SK-N-MC (cell line): Measurements from ENCODE around the gene CCL4.
"Not testable (repeated sequence)": the region's sequence is repeated elsewhere in the genome, so short reads cannot be mapped to it uniquely, and the experiment has no call there.

Source experiments
- DNase-seq: peaks from one replicate; pipeline ENCODE4 v3.0.0-alpha.2; 2011; ENCODE audit warnings: low read depth, low spot score
- H3K27ac ChIP-seq: fragments of 200-600 bp; sonication (generic); 2 replicates; pipeline ENCODE4 v1.5.1; 2016; ENCODE audit warnings: mixed run types
- H3K36me3 ChIP-seq: fragments of 200-600 bp; sonication (generic); 2 replicates; pipeline ENCODE4 v1.6.1; 2017; ENCODE audit warnings: antibody characterized with exemption, low read length, mixed read lengths; ENCODE audit not compliant: insufficient read depth
- H3K4me3 ChIP-seq: fragments of 200-600 bp; sonication (generic); 2 replicates; pipeline ENCODE4 v1.5.1; 2016
- H3K9ac ChIP-seq: fragments of 200-600 bp; sonication (generic); 2 replicates; pipeline ENCODE4 v1.8.0; 2017; ENCODE audit warnings: mixed run types, mixed read lengths; ENCODE audit not compliant: insufficient read length
- H3K9me3 ChIP-seq: fragments of 200-600 bp; sonication (generic); 2 replicates; pipeline ENCODE4 v1.6.1; 2017; ENCODE audit warnings: low read depth, mild to moderate bottlenecking, antibody characterized with exemption, low read length, moderate library complexity, mixed read lengths
- EZH2 ChIP-seq: fragments of 200-600 bp; sonication (generic); IDR thresholded peaks from one replicate; pipeline ENCODE4 v1.6.1; 2017; ENCODE audit warnings: antibody characterized with exemption
- FOXP2 ChIP-seq: optimal IDR thresholded peaks from 2 replicates; pipeline ENCODE3; 2011; ENCODE audit warnings: mild to moderate bottlenecking, moderate library complexity; ENCODE audit not compliant: insufficient read depth; ENCODE audit errors: extremely low read length, control extremely low read depth
- POLR2AphosphoS5 ChIP-seq: IDR thresholded peaks from 2 replicates; pipeline ENCODE4 v1.6.1; 2012; ENCODE audit warnings: mild to moderate bottlenecking, low read depth, low read length, borderline replicate concordance

CCL4 gene

DNA sequence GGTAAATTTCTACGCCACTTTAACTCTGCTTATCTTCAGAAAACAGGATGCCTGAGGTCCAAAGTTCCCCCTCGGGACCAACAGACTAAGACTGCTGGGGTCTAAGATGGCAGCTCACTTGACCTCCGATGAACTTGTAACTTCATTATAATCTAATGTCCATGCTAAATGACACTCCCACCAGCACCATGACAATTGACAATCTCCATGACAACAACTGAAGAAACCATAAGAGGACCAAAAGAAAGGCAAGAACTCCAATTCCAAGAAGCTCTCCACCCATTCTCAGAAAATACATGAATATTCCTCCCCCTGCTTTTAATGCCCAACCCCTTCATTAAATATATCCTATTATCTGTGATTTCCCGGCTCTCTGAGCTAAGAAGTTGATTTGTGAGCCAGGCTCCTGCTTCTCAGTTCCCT lies 7.5 kb downstream of the CCL4 start:
- H3K27ac ChIP-seq: no peak overlapping the region
- no peaks in the 10 kb centered on the region for H3K9me3 ChIP-seq
- H3K4me3 ChIP-seq: no peak overlapping the region
- TF ChIP-seq EZH2 (no peak), POLR2AphosphoS5 (no peak)
- no peak for DNase-seq
- no peaks in the 10 kb centered on the region for H3K36me3 ChIP-seq
- no peak overlapping the region for H3K9ac ChIP-seq

- TF ChIP-seq FOXP2: no peak
- TF ChIP-seq EZH2: no peak
- TF ChIP-seq POLR2AphosphoS5: no peak
- no peaks in the 10 kb centered on the region for H3K9me3 ChIP-seq
Measured at GRCh38 chr17:36112572-36112971, 8.9 kb downstream of the CCL4 start.

GRCh38 chr17:36113131-36113530 lies 9.5 kb downstream of the CCL4 start:
- H3K36me3 ChIP-seq, H3K4me3 ChIP-seq, H3K9me3 ChIP-seq, H3K9ac ChIP-seq, H3K27ac ChIP-seq, DNase-seq: not testable (repeated sequence)

More at GRCh38 chr17:36112572-36112971, 8.9 kb downstream of the CCL4 start:
- Histone ChIP-seq H3K27ac (no peak overlapping the region), H3K4me3 (no peak overlapping the region), H3K9ac (no peak overlapping the region), H3K36me3 (no peaks in the 10 kb centered on the region)
- no peak for DNase-seq

- H3K9ac ChIP-seq, DNase-seq, H3K27ac ChIP-seq, H3K4me3 ChIP-seq, H3K36me3 ChIP-seq, H3K9me3 ChIP-seq: not testable (repeated sequence)
Measured at GRCh38 chr17:36114971-36115648, 11.5 kb downstream of the CCL4 start.

DNA sequence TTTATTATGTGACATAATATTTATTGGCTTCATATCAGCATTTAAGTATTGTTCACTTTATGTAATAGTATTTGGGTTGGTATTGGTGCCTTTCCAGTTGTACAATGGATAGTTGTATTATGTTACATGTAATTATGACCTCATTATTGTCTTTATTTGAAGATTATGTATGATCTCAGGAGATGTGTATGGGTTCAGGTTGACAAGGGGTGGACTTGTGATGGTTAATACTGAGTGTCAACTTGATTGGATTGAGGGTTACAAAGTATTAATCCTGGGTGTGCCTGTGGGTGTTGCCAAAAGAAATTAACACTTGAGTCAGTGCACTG lies 12.0 kb downstream of the CCL4 start:
- not testable (repeated sequence) for DNase-seq, H3K9me3 ChIP-seq, H3K4me3 ChIP-seq, H3K27ac ChIP-seq, H3K9ac ChIP-seq, H3K36me3 ChIP-seq

GRCh38 chr17:36117505-36118382 lies 14.1 kb downstream of the CCL4 start:
- no peak overlapping the region for H3K27ac ChIP-seq
- no peaks in the 10 kb centered on the region for H3K36me3 ChIP-seq
- H3K4me3 ChIP-seq: no peak overlapping the region
- TF ChIP-seq EZH2: no peak
- TF ChIP-seq POLR2AphosphoS5: no peak
- TF ChIP-seq FOXP2: no peak
- H3K9me3 ChIP-seq: no peaks in the 10 kb centered on the region
- no peak for DNase-seq
- H3K9ac ChIP-seq: no peak overlapping the region

DNA sequence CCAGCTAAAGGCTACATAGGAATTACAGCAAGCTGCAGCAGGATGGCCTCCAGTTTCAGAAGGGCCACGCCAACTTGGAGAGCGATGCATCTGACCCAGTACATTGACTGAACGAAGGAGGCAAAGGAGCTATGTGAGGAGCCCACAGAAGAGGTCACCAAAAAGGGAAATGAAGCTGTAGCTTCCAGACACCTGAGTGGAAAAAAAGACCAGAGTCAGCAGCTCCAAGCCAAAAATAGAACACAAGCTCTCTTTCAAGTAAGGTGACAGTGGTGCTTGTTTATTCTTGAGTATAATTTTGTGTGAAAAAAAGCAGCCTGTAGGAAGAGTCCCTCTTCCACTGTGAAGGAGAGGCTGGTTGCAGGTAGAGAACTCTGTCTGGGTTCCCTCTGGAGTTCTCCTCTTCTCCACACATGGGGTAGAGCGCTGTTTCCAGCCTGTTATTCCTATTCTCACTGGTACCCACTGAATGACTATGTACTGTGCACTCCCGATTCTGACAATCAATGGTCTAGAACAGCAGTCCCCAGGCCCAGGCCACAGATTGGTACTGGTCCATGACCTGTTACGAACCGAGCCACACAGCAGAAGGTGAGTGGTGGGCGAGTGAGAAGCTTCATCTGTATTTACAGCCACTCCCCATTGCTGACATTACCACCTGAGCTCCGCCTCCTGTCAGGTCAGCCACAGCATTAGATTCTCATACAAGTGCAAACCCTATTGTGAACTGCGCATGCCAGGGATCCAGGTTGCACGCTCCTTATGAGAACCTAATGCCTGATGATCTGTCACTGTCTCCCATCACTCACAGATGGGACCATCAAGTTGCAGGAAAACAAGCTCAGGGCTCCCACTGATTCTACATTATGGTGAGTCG lies 15.1 kb downstream of the CCL4 start:
- TF ChIP-seq EZH2: no peak
- Histone ChIP-seq H3K27ac (no peak overlapping the region), H3K4me3 (no peak overlapping the region), H3K36me3 (no peaks in the 10 kb centered on the region), H3K9ac (no peak overlapping the region), H3K9me3 (no peaks in the 10 kb centered on the region)
- DNase-seq: no peak

DNA sequence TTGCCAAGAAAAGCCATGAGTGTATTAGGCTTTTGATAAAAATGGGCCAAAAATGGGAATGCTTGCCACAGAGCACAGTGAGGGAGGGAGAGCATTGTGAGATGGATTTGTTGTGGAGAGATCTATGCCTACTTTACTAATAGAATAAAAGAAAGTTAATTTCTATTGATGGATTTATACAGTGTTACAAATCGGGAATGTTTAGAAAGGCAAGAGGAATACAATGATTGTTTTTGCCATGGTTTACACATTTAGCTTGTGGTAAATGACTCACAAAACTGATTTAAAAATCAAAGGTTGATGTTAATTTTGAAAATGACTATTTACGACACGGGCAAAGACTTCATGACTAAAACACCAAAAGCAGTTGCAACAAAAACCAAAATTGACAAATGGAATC lies 16.6 kb downstream of the CCL4 start:
- DNase-seq: no peak
- H3K9me3 ChIP-seq: no peaks in the 10 kb centered on the region
- no peak overlapping the region for H3K9ac ChIP-seq
- H3K27ac ChIP-seq: no peak overlapping the region
- H3K4me3 ChIP-seq: no peak overlapping the region
- TF ChIP-seq POLR2AphosphoS5 (no peak), EZH2 (no peak), FOXP2 (no peak)
- no peaks in the 10 kb centered on the region for H3K36me3 ChIP-seq

DNA sequence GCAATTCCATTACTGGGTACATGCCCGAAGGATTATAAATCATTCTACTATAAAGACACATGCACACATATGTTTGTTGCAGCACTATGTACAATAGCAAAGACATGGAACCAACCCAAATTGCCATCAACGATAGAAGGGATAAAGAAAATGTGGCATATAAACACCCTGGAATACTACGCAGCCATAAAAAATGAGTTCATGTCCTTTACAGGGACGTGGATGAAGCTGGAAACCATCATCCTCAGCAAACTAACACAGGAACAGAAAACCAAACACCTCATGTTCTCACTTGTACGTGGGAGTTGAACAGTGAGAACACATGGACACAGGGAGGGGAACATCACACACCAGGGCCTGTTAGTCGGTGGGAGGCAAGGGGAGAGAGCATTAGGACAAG lies 17.5 kb downstream of the CCL4 start:
- not testable (repeated sequence) for H3K9me3 ChIP-seq, H3K9ac ChIP-seq, H3K36me3 ChIP-seq, DNase-seq, H3K27ac ChIP-seq, H3K4me3 ChIP-seq
